ENCODE data around the gene NPEPL1.
"Not testable (repeated sequence)": the region's sequence is repeated elsewhere in the genome, so short reads cannot be mapped to it uniquely, and the experiment has no call there.

Gene NPEPL1

GRCh38 chr20:58749098-58749769 lies 56.6 kb downstream of the NPEPL1 start:
- Histone ChIP-seq H3K4me2 (ENCODE audit: low read length, poor library complexity, severe bottlenecking) (no peak overlapping the region), H3K9ac (ENCODE audit: low read length) (no peak overlapping the region), H2BK15ac (ENCODE audit: low read depth, poor library complexity, severe bottlenecking) (no peak overlapping the region), H2BK120ac (ENCODE audit: low read depth, low read length) (no peak overlapping the region), H3K4me3 (ENCODE audit: insufficient read depth in 1 of 2, low read depth in 1 of 2, low read length in 2 of 2) (no peak overlapping the region), H3K23ac (ENCODE audit: low read length in 2 of 2) (no peak overlapping the region), H3K79me1 (replicated peaks; ENCODE audit: low read length, poor library complexity, severe bottlenecking) (no peaks in the 10 kb centered on the region), H3K18ac (ENCODE audit: low read depth in 1 of 2, low read length in 2 of 2) (no peak overlapping the region), H2AK5ac (ENCODE audit: low read length, severe bottlenecking) (no peak overlapping the region), H4K91ac (ENCODE audit: low read length) (no peak overlapping the region), H3K27me3 (ENCODE audit: control insufficient read depth in 1 of 2, insufficient read depth in 1 of 2, low read length in 2 of 2) (peaks cover 26 to 56% of the 10 kb centered on the region in 2 experiments), H4K8ac (ENCODE audit: low read length) (no peak overlapping the region), H3K14ac (ENCODE audit: low read length in 2 of 2) (no peak overlapping the region), H3K4ac (ENCODE audit: low read depth in 1 of 2, low read length in 2 of 2) (no peak overlapping the region), H2BK5ac (ENCODE audit: low read depth, low read length, poor library complexity, severe bottlenecking) (no peak overlapping the region), H2BK12ac (ENCODE audit: low read length in 2 of 2) (no peak overlapping the region), H3K9me3 (ENCODE audit: control insufficient read depth, low read length) (no peaks in the 10 kb centered on the region), H3K27ac (ENCODE audit: low read length, poor library complexity, severe bottlenecking) (no peak overlapping the region), H3K36me3 (ENCODE audit: control insufficient read depth in 1 of 2, insufficient read depth in 2 of 2, low read depth in 1 of 2, low read length in 2 of 2) (no peaks in the 10 kb centered on the region), H2AFZ (ENCODE audit: low read depth, low read length) (no peak overlapping the region), H3K4me1 (ENCODE audit: control insufficient read depth, insufficient read depth, low read depth, low read length) (no peaks in the 10 kb centered on the region)
- no peak for DNase-seq
- WGBS, result 85% methylated on average over 11 of the region's 11 CpGs

GRCh38 chr20:58749979-58750378 lies 57.4 kb downstream of the NPEPL1 start:
- Histone ChIP-seq H4K8ac (ENCODE audit: low read length) (no peak overlapping the region), H3K4ac (ENCODE audit: low read depth in 1 of 2, low read length in 2 of 2) (no peak overlapping the region), H2AK5ac (ENCODE audit: low read length, severe bottlenecking) (no peak overlapping the region), H2BK12ac (ENCODE audit: low read length in 2 of 2) (no peak overlapping the region), H3K9ac (ENCODE audit: low read length) (no peak overlapping the region), H2BK5ac (ENCODE audit: low read depth, low read length, poor library complexity, severe bottlenecking) (no peak overlapping the region), H3K4me2 (ENCODE audit: low read length, poor library complexity, severe bottlenecking) (no peak overlapping the region), H4K91ac (ENCODE audit: low read length) (no peak overlapping the region), H3K14ac (ENCODE audit: low read length in 2 of 2) (no peak overlapping the region), H2BK120ac (ENCODE audit: low read depth, low read length) (no peak overlapping the region), H3K27ac (ENCODE audit: low read length, poor library complexity, severe bottlenecking) (no peak overlapping the region), H3K36me3 (ENCODE audit: control insufficient read depth in 1 of 2, insufficient read depth in 2 of 2, low read depth in 1 of 2, low read length in 2 of 2) (no peaks in the 10 kb centered on the region), H3K4me1 (ENCODE audit: control insufficient read depth, insufficient read depth, low read depth, low read length) (no peaks in the 10 kb centered on the region), H3K9me3 (ENCODE audit: control insufficient read depth, low read length) (no peaks in the 10 kb centered on the region), H3K23ac (ENCODE audit: low read length in 2 of 2) (no peak overlapping the region), H3K18ac (ENCODE audit: low read depth in 1 of 2, low read length in 2 of 2) (no peak overlapping the region), H2AFZ (ENCODE audit: low read depth, low read length) (no peak overlapping the region), H3K27me3 (ENCODE audit: control insufficient read depth in 1 of 2, insufficient read depth in 1 of 2, low read length in 2 of 2) (peaks cover 21 to 57% of the 10 kb centered on the region in 2 experiments), H2BK15ac (ENCODE audit: low read depth, poor library complexity, severe bottlenecking) (no peak overlapping the region), H3K4me3 (ENCODE audit: insufficient read depth in 1 of 2, low read depth in 1 of 2, low read length in 2 of 2) (no peak overlapping the region), H3K79me1 (replicated peaks; ENCODE audit: low read length, poor library complexity, severe bottlenecking) (no peaks in the 10 kb centered on the region)
- 89% methylated on average over 5 of the region's 5 CpGs for WGBS
- no peak for DNase-seq

DNA sequence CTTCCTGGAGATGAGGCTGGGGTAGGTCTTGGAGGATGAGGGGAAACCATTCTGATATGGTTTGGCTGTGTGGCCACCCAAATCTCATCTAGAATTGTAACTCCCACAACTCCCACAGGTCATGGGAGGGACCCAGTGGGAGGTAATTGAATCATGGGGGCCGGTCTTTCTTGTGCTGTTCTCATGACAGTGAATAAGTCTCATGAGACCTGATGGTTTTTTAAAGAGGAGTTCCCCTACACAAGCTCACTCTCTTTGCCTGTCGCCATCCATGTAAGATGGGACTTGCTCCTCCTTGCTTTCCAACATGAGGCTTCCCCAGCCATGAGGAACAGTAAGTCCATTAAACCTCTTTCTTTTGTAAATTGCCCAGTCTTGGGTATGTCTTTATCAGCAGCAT lies 58.1 kb downstream of the NPEPL1 start:
- not testable (repeated sequence) for H3K27ac ChIP-seq (ENCODE audit: low read length, poor library complexity, severe bottlenecking); H3K4ac ChIP-seq (ENCODE audit: low read depth in 1 of 2, low read length in 2 of 2); H3K23ac ChIP-seq (ENCODE audit: low read length in 2 of 2); H3K9me3 ChIP-seq (ENCODE audit: control insufficient read depth, low read length); H2AK5ac ChIP-seq (ENCODE audit: low read length, severe bottlenecking); DNase-seq; H4K8ac ChIP-seq (ENCODE audit: low read length); H3K18ac ChIP-seq (ENCODE audit: low read depth in 1 of 2, low read length in 2 of 2); H3K9ac ChIP-seq (ENCODE audit: low read length); H4K91ac ChIP-seq (ENCODE audit: low read length); H2BK15ac ChIP-seq (ENCODE audit: low read depth, poor library complexity, severe bottlenecking); H3K4me3 ChIP-seq (ENCODE audit: insufficient read depth in 1 of 2, low read depth in 1 of 2, low read length in 2 of 2); H2BK5ac ChIP-seq (ENCODE audit: low read depth, low read length, poor library complexity, severe bottlenecking); H3K4me2 ChIP-seq (ENCODE audit: low read length, poor library complexity, severe bottlenecking); H3K14ac ChIP-seq (ENCODE audit: low read length in 2 of 2); H3K4me1 ChIP-seq (ENCODE audit: control insufficient read depth, insufficient read depth, low read depth, low read length); H3K79me1 ChIP-seq (replicated peaks; ENCODE audit: low read length, poor library complexity, severe bottlenecking); H3K36me3 ChIP-seq (ENCODE audit: control insufficient read depth in 1 of 2, insufficient read depth in 2 of 2, low read depth in 1 of 2, low read length in 2 of 2); H2BK12ac ChIP-seq (ENCODE audit: low read length in 2 of 2); H2AFZ ChIP-seq (ENCODE audit: low read depth, low read length); H2BK120ac ChIP-seq (ENCODE audit: low read depth, low read length)
- peaks cover 19 to 57% of the 10 kb centered on the region in 2 experiments for H3K27me3 ChIP-seq (ENCODE audit: control insufficient read depth in 1 of 2, insufficient read depth in 1 of 2, low read length in 2 of 2)
- 87% methylated on average over 2 of the region's 2 CpGs for WGBS

DNA sequence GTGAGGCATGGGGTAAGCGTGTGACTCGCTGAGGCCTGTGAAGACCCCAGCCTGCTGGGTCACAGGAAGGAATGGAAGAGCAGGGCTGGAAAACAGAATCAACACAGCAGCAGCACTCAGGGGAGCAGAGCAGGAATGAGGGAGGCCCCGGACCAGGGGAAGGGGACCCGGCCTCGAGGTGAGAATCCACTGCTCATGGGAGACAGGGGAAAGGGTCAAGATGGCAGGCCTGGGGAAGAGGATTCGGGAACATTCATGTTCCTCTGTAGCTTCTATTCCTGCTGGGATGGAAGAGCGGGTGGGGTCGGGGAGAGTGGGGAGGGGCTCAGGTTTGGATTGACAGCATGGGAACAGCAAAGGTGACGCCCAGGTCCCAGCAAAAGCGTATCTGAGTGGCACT lies 59.4 kb downstream of the NPEPL1 start:
- no peak overlapping the region for H2BK15ac ChIP-seq (ENCODE audit: low read depth, poor library complexity, severe bottlenecking)
- H3K27me3 ChIP-seq (ENCODE audit: control insufficient read depth in 1 of 2, insufficient read depth in 1 of 2, low read length in 2 of 2), result peaks cover 23 to 56% of the 10 kb centered on the region in 2 experiments
- H3K79me1 ChIP-seq (replicated peaks; ENCODE audit: low read length, poor library complexity, severe bottlenecking), result no peaks in the 10 kb centered on the region
- H3K27ac ChIP-seq (ENCODE audit: low read length, poor library complexity, severe bottlenecking), result no peak overlapping the region
- no peak overlapping the region for H2AK5ac ChIP-seq (ENCODE audit: low read length, severe bottlenecking)
- H3K4me2 ChIP-seq (ENCODE audit: low read length, poor library complexity, severe bottlenecking), result no peak overlapping the region
- no peaks in the 10 kb centered on the region for H3K4me1 ChIP-seq (ENCODE audit: control insufficient read depth, insufficient read depth, low read depth, low read length)
- no peak overlapping the region for H2BK12ac ChIP-seq (ENCODE audit: low read length in 2 of 2)
- H4K91ac ChIP-seq (ENCODE audit: low read length), result no peak overlapping the region
- H3K9me3 ChIP-seq (ENCODE audit: control insufficient read depth, low read length), result no peaks in the 10 kb centered on the region
- H2AFZ ChIP-seq (ENCODE audit: low read depth, low read length), result no peak overlapping the region
- no peak overlapping the region for H2BK5ac ChIP-seq (ENCODE audit: low read depth, low read length, poor library complexity, severe bottlenecking)
- no peak overlapping the region for H3K4ac ChIP-seq (ENCODE audit: low read depth in 1 of 2, low read length in 2 of 2)
- H3K4me3 ChIP-seq (ENCODE audit: insufficient read depth in 1 of 2, low read depth in 1 of 2, low read length in 2 of 2), result no peak overlapping the region
- no peak overlapping the region for H4K8ac ChIP-seq (ENCODE audit: low read length)
- no peak overlapping the region for H3K23ac ChIP-seq (ENCODE audit: low read length in 2 of 2)
- no peak overlapping the region for H2BK120ac ChIP-seq (ENCODE audit: low read depth, low read length)
- H3K18ac ChIP-seq (ENCODE audit: low read depth in 1 of 2, low read length in 2 of 2), result no peak overlapping the region
- no peak overlapping the region for H3K9ac ChIP-seq (ENCODE audit: low read length)
- DNase-seq, result no peak
- WGBS, result 85% methylated on average over 10 of the region's 10 CpGs
- H3K14ac ChIP-seq (ENCODE audit: low read length in 2 of 2), result no peak overlapping the region
- no peaks in the 10 kb centered on the region for H3K36me3 ChIP-seq (ENCODE audit: control insufficient read depth in 1 of 2, insufficient read depth in 2 of 2, low read depth in 1 of 2, low read length in 2 of 2)

All from mesenchymal stem cell (in vitro differentiated cells and primary cell).